ENCODE results near the gene PRKCH. TPM values are rescaled to one million over a fixed set of nuclear protein-coding genes. Genes with fewer than 3 reads are reported as not detected.

The PRKCH gene
- total and polyA plus RNA-seq, 2 of the 13 experiments (the other 11 are each of a cell fraction or from before 2014, with no cell fraction given): 0.48 to 1.3 TPM

DNA sequence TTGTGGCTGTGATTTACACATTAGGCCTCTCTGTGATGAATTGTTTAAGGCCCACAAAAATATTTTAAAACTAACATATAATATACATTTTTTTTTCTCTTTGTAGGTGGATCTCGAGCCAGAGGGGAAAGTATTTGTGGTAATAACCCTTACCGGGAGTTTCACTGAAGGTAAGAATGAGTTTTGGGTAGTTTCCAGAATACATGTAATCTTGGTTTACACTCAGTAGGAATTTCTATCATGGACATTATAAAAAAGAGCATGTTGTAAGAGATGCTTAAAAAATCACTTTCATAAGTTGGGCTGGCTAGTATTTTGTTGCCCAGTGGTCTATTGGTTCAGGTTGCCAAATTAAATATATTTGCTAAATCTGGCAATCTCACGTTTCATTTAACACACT lies 69.7 kb downstream of the PRKCH start (continued):
- no peak for TF ChIP-seq MXD4 (CRISPR knock-in tag; IDR thresholded peaks at IDR 0.05)

DNA sequence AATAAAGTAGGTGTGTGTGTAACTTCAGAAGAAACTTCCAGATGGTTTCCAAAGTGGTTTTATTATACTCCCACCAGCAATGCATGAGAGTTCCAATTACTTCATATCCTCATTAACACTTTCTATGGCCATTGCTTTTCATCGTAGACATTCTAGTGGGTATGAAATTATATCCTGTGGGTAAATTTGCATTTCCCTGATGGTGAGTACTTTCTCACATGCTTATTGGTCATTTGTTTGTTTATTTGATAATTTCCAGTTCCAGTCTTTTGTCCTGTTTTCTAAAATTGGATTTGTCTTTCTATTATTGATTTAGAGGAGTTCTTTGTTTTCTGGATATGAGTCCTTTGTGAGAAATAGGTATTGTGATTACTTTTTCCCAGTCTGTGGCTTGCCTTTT lies 70.9 kb downstream of the PRKCH start:
- Histone ChIP-seq H3K9me3 (ENCODE audit: low read length) (no peaks in the 10 kb centered on the region), H2AFZ (ENCODE audit: low read length) (no peak overlapping the region), H4K20me1 (ENCODE audit: insufficient read depth, low read length) (no peaks in the 10 kb centered on the region), H3K4me1 (ENCODE audit: insufficient read depth, low read length) (no peaks in the 10 kb centered on the region), H3K27me3 (ENCODE audit: control insufficient read depth in 1 of 2, insufficient read depth in 2 of 2, low read length in 2 of 2) (peaks cover 0 to 7% of the 10 kb centered on the region in 2 experiments; a peak in 3 of 5 replicates), H3K27ac (ENCODE audit: extremely low read length, insufficient read depth, low read length) (no peak overlapping the region), H3K4me2 (ENCODE audit: low read depth, low read length) (no peak overlapping the region), H3K9ac (ENCODE audit: insufficient read depth, low read depth, low read length) (no peak overlapping the region), H3K79me2 (ENCODE audit: insufficient read depth, low read length) (no peaks in the 10 kb centered on the region), H3K36me3 (replicated peaks in 1 of 2; ENCODE audit: control insufficient read depth in 1 of 2, insufficient read depth in 2 of 2, low read length in 2 of 2) (no peaks in the 10 kb centered on the region), H3K4me3 (replicated peaks in 1 of 3; ENCODE audit: insufficient read depth in 1 of 3, low read depth in 2 of 3, low read length in 3 of 3) (no peak overlapping the region)
- ATAC-seq (no peak), DNase-seq (ENCODE audit: low spot score) (no peak), FAIRE-seq (no peak)
- TF ChIP-seq SP2 (CRISPR knock-in tag; IDR thresholded peaks at IDR 0.05) (no peak), SETDB1 (CRISPR knock-in tag; IDR thresholded peaks at IDR 0.05; ENCODE audit: borderline replicate concordance) (no peak), THAP7 (CRISPR knock-in tag; IDR thresholded peaks at IDR 0.05) (no peak), ELF4 (CRISPR knock-in tag; IDR thresholded peaks at IDR 0.05; ENCODE audit: borderline replicate concordance) (no peak), ZNF296 (CRISPR knock-in tag; conservative IDR thresholded peaks at IDR 0.05) (no peak), KLF11 (CRISPR knock-in tag; IDR thresholded peaks at IDR 0.05) (no peak), TEAD2 (CRISPR knock-in tag; IDR thresholded peaks at IDR 0.05) (no peak), AHDC1 (CRISPR knock-in tag; IDR thresholded peaks at IDR 0.05; ENCODE audit: borderline replicate concordance) (no peak), CBFB (CRISPR knock-in tag; IDR thresholded peaks at IDR 0.05) (no peak), NR2F2 (IDR thresholded peaks at IDR 0.05; ENCODE audit: borderline replicate concordance, low read depth) (no peak), RAD51 (IDR thresholded peaks at IDR 0.05; ENCODE audit: borderline replicate concordance) (no peak), RBFOX2 (IDR thresholded peaks at IDR 0.05; ENCODE audit: low read depth, low read length) (no peak)
- in situ Hi-C loops (cut with HindIII; ENCODE audit: extremely low pct_ligation_motif_present, low pct_unique_long_range_greater_than_20kb) (no loop called here), intact Hi-C loops (cut with micrococcal nuclease; ENCODE audit: unreplicated experiment) (no loop called here)
- WGBS (ENCODE audit: low lambda C conversion rate): 77% methylated on average over 1 of the region's 1 CpG
- no TSS peak for BruUV-seq (replicated peaks)
- ChIA-PET POLR2A (no interaction called here), CTCF (ENCODE audit: low intra/inter-chr PET ratio, low total read pairs) (no interaction called here)
